ENCODE results near the gene DOCK2. TPM values are rescaled to one million over a fixed set of nuclear protein-coding genes. Genes with fewer than 3 reads are reported as not detected.

The DOCK2 gene
- polyA plus RNA-seq, 1 of the 3 experiments (the other 2 are of a cell fraction) = 3.8 TPM

- Histone ChIP-seq H3K4me3 (ENCODE audit: low read depth in 2 of 2, low read length in 1 of 2) (no peak overlapping the region), H3K79me2 (ENCODE audit: insufficient read depth) (no peaks in the 10 kb centered on the region), H3F3A (replicated peaks; ENCODE audit: insufficient read depth) (no peaks in the 10 kb centered on the region), H4K20me1 (ENCODE audit: insufficient read depth) (no peaks in the 10 kb centered on the region), H2AFZ (ENCODE audit: low read depth) (no peak overlapping the region), H3K4me1 (ENCODE audit: control insufficient read depth in 1 of 2, insufficient read depth in 2 of 2, low read depth in 1 of 2, low read length in 1 of 2) (no peaks in the 10 kb centered on the region), H3K4me2 (no peak overlapping the region), H3K9me3 (no peaks in the 10 kb centered on the region), H3K9ac (no peak overlapping the region), H3K27me3 (ENCODE audit: insufficient read depth) (no peaks in the 10 kb centered on the region), H3K27ac (ENCODE audit: low read depth in 2 of 2, low read length in 1 of 2) (no peak overlapping the region), H3K9me2 (no peaks in the 10 kb centered on the region), H3K36me3 (replicated peaks in 1 of 2; ENCODE audit: control insufficient read depth in 1 of 2, insufficient read depth in 2 of 2, low read length in 1 of 2) (peaks cover 0 to 6% of the 10 kb centered on the region in 2 experiments)
- WGBS (ENCODE audit: low lambda C conversion rate) = 86% methylated on average over 1 of the region's 1 CpG
- ChIA-PET CTCF (interaction anchor here (1.2 to 1.4 kb wide), 2 partner anchors 17 to 133 kb away, joined by 3 read pairs; no protein-coding TSS in a partner anchor), POLR2A (no interaction called here)
- DNase-seq = no peak
- no peak for TF ChIP-seq RAD21 (IDR thresholded peaks at IDR 0.05; ENCODE audit: low read length)
- no peak for TF ChIP-seq GATA2 (CRISPR knock-in tag; IDR thresholded peaks at IDR 0.05)
- TF ChIP-seq GABPA (IDR thresholded peaks at IDR 0.05; ENCODE audit: low read depth) = no peak
- no peak for TF ChIP-seq SMC3 (IDR thresholded peaks at IDR 0.05; ENCODE audit: low read depth, low read length)
- TF ChIP-seq CHD2 (IDR thresholded peaks at IDR 0.05; ENCODE audit: low read length, partially characterized antibody) = no peak
- no peak for TF ChIP-seq POLR2AphosphoS5 (IDR thresholded peaks at IDR 0.05; ENCODE audit: low read depth, low read length)
- no peak for TF ChIP-seq FOSL2 (IDR thresholded peaks at IDR 0.05; ENCODE audit: borderline replicate concordance, low read depth)
These were observed 210.4 kb downstream of the DOCK2 start for GRCh38 chr5:169847519-169847918.

DNA sequence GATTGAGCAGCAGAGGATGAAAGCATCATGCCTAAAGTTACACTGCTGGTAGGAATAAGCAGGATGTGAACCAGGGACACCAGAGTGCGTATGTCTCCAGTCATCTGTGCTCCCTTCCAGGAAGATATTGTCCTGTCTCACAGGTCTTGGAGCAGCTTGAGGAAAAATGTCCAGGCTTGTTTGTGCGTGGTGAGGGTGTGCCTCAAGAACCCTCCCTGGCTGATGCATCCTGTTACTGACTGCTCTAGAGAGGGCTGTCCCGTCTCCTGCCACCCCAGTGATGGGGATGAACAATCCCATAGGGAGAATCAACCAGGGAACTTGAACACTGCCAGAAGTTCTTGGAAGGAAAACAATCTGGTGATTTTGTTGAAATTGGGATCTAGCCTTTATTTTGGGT lies 211.2 kb downstream of the DOCK2 start:
- H3K9me3 ChIP-seq = no peaks in the 10 kb centered on the region
- H3K79me2 ChIP-seq (ENCODE audit: insufficient read depth) = no peaks in the 10 kb centered on the region
- H3F3A ChIP-seq (replicated peaks; ENCODE audit: insufficient read depth) = no peaks in the 10 kb centered on the region
- ChIA-PET POLR2A (no interaction called here), CTCF (no interaction called here)
- H3K4me1 ChIP-seq (ENCODE audit: control insufficient read depth in 1 of 2, insufficient read depth in 2 of 2, low read depth in 1 of 2, low read length in 1 of 2) = no peaks in the 10 kb centered on the region
- DNase-seq = no peak
- H3K27ac ChIP-seq (ENCODE audit: low read depth in 2 of 2, low read length in 1 of 2) = no peak overlapping the region
- no peaks in the 10 kb centered on the region for H3K9me2 ChIP-seq
- no peak for TF ChIP-seq FOXM1 (IDR thresholded peaks at IDR 0.05; ENCODE audit: low read depth)
- no peaks in the 10 kb centered on the region for H4K20me1 ChIP-seq (ENCODE audit: insufficient read depth)
- H2AFZ ChIP-seq (ENCODE audit: low read depth) = no peak overlapping the region
- H3K4me2 ChIP-seq = no peak overlapping the region
- peaks cover 0 to 6% of the 10 kb centered on the region in 2 experiments for H3K36me3 ChIP-seq (replicated peaks in 1 of 2; ENCODE audit: control insufficient read depth in 1 of 2, insufficient read depth in 2 of 2, low read length in 1 of 2)
- 100% methylated on average over 1 of the region's 3 CpGs for WGBS (ENCODE audit: low lambda C conversion rate)
- H3K9ac ChIP-seq = no peak overlapping the region
- H3K27me3 ChIP-seq (ENCODE audit: insufficient read depth) = no peaks in the 10 kb centered on the region
- H3K4me3 ChIP-seq (ENCODE audit: low read depth in 2 of 2, low read length in 1 of 2) = no peak overlapping the region

- H3K4me1 ChIP-seq (ENCODE audit: control insufficient read depth in 1 of 2, insufficient read depth in 2 of 2, low read depth in 1 of 2, low read length in 1 of 2) = no peaks in the 10 kb centered on the region
- H3K9ac ChIP-seq = no peak overlapping the region
- H3F3A ChIP-seq (replicated peaks; ENCODE audit: insufficient read depth) = no peaks in the 10 kb centered on the region
- no peaks in the 10 kb centered on the region for H3K9me2 ChIP-seq
- no peak overlapping the region for H3K4me2 ChIP-seq
- peaks cover 0 to 3% of the 10 kb centered on the region in 2 experiments for H3K36me3 ChIP-seq (replicated peaks in 1 of 2; ENCODE audit: control insufficient read depth in 1 of 2, insufficient read depth in 2 of 2, low read length in 1 of 2)
- no peaks in the 10 kb centered on the region for H3K27me3 ChIP-seq (ENCODE audit: insufficient read depth)
- WGBS (ENCODE audit: low lambda C conversion rate) = 57% methylated on average over 2 of the region's 2 CpGs
- no peaks in the 10 kb centered on the region for H4K20me1 ChIP-seq (ENCODE audit: insufficient read depth)
- no peak for DNase-seq
- H2AFZ ChIP-seq (ENCODE audit: low read depth) = no peak overlapping the region
- POLR2A ChIA-PET = no interaction called here
- no peak for TF ChIP-seq CHD2 (IDR thresholded peaks at IDR 0.05; ENCODE audit: low read length, partially characterized antibody)
- no peak for TF ChIP-seq FOSL2 (IDR thresholded peaks at IDR 0.05; ENCODE audit: borderline replicate concordance, low read depth)
- no peak for TF ChIP-seq IRF3 (IDR thresholded peaks at IDR 0.05; ENCODE audit: low read depth, low read length)
- no peak for TF ChIP-seq JUND (IDR thresholded peaks at IDR 0.05)
- no peak for TF ChIP-seq TCF12 (IDR thresholded peaks at IDR 0.05)
- no peak for TF ChIP-seq GATA2 (CRISPR knock-in tag; IDR thresholded peaks at IDR 0.05)
- TF ChIP-seq, protein P1, sequence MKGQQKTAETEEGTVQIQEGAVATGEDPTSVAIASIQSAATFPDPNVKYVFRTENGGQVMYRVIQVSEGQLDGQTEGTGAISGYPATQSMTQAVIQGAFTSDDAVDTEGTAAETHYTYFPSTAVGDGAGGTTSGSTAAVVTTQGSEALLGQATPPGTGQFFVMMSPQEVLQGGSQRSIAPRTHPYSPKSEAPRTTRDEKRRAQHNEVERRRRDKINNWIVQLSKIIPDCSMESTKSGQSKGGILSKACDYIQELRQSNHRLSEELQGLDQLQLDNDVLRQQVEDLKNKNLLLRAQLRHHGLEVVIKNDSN (IDR thresholded peaks at IDR 0.05; ENCODE audit: borderline replicate concordance, low read depth) = no peak
- no peak for TF ChIP-seq PBX3 (IDR thresholded peaks at IDR 0.05)
- no peak for TF ChIP-seq RXRA (IDR thresholded peaks at IDR 0.05; ENCODE audit: borderline replicate concordance, low read depth)
- no peak for TF ChIP-seq MAX (IDR thresholded peaks at IDR 0.05; ENCODE audit: low read depth)
- TF ChIP-seq NFIC (IDR thresholded peaks at IDR 0.05; ENCODE audit: borderline replicate concordance) = no peak
- TF ChIP-seq RCOR1 (IDR thresholded peaks at IDR 0.05; ENCODE audit: low read length) = no peak
- no peak overlapping the region for H3K4me3 ChIP-seq (ENCODE audit: low read depth in 2 of 2, low read length in 1 of 2)
- no peak overlapping the region for H3K27ac ChIP-seq (ENCODE audit: low read depth in 2 of 2, low read length in 1 of 2)
- H3K9me3 ChIP-seq = no peaks in the 10 kb centered on the region
- no peaks in the 10 kb centered on the region for H3K79me2 ChIP-seq (ENCODE audit: insufficient read depth)
- CTCF ChIA-PET = no interaction called here
These were observed 211.7 kb downstream of the DOCK2 start for GRCh38 chr5:169848792-169849191.

Data from SK-N-SH (cell line).